ENCODE measurements around the gene BICRAL. TPM values are rescaled to one million over a fixed set of nuclear protein-coding genes. Genes with fewer than 3 reads are reported as not detected.
A peak's percentile ranks its signal among the peaks of the same experiment; 100 is the strongest.
"Not testable (repeated sequence)": the region's sequence is repeated elsewhere in the genome, so short reads cannot be mapped to it uniquely, and the experiment has no call there.

BICRAL gene
- total and polyA plus RNA-seq, 9 of the 15 experiments (the other 6 are each of a cell fraction or from before 2014, with no cell fraction given), result 1.2 to 11.9 (median 5.6) TPM

GRCh38 chr6:42797696-42798095, 15.8 kb downstream of the BICRAL start:
- H3K4me1 ChIP-seq (replicated peaks in 1 of 2; ENCODE audit: control insufficient read depth in 2 of 2, insufficient read depth in 2 of 2, low read length in 2 of 2); H3K27ac ChIP-seq (ENCODE audit: extremely low read depth, low read depth, low read length); intact Hi-C loops (cut with micrococcal nuclease); FAIRE-seq; H2AFZ ChIP-seq (ENCODE audit: low read depth, low read length); H3K9ac ChIP-seq (ENCODE audit: insufficient read depth in 1 of 2, low read depth in 2 of 2, low read length in 2 of 2); H4K20me1 ChIP-seq (replicated peaks; ENCODE audit: control insufficient read depth, insufficient read depth, low read length); H3K36me3 ChIP-seq (ENCODE audit: control insufficient read depth, insufficient read depth, low read length); H3K79me2 ChIP-seq (ENCODE audit: control insufficient read depth, insufficient read depth, low read length); ATAC-seq; H3K27me3 ChIP-seq (ENCODE audit: control insufficient read depth in 2 of 2, insufficient read depth in 2 of 2, low read length in 2 of 2); H3K9me3 ChIP-seq (replicated peaks; ENCODE audit: control insufficient read depth, insufficient read depth, low read depth, low read length); CTCF ChIA-PET (ENCODE audit: low intra/inter-chr PET ratio); H3K4me3 ChIP-seq; BruUV-seq (replicated peaks); H3K4me2 ChIP-seq (ENCODE audit: insufficient read depth, low read length); in situ Hi-C loops (cut with MboI); H3K9me1 ChIP-seq (ENCODE audit: control insufficient read depth, insufficient read depth, low read length); DNase-seq (ENCODE audit: extremely low read depth in 1 of 4, low spot score in 3 of 4): not testable (repeated sequence)
- POLR2A ChIA-PET, result interaction anchor here (1.2 to 2.1 kb wide), 5 partner anchors 8 to 16 kb away, joined by 3 to 7 read pairs (median 4); partner anchors contain the start of gene BICRAL
- 68% methylated on average over 3 of the region's 3 CpGs for WGBS (ENCODE audit: insufficient coverage, low coverage, missing lambda C conversion rate)
- TF ChIP-seq CEBPG (CRISPR knock-in tag; IDR thresholded peaks at IDR 0.05) (peak; percentile 72), CEBPG (tag; conservative IDR thresholded peaks at IDR 0.05 in 1 of 2, IDR thresholded peaks at IDR 0.05 in 1 of 2) (peak; percentile 44 to 82), CEBPB (tag; IDR thresholded peaks at IDR 0.05) (peak; percentile 49; the same call in 1 of the 2 replicates)
- TF ChIP-seq, protein P1, sequence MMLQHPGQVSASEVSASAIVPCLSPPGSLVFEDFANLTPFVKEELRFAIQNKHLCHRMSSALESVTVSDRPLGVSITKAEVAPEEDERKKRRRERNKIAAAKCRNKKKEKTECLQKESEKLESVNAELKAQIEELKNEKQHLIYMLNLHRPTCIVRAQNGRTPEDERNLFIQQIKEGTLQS (IDR thresholded peaks at IDR 0.05), result peak; percentile 83
- TF ChIP-seq, protein P1 (CRISPR knock-in tag; conservative IDR thresholded peaks at IDR 0.05), result not testable (repeated sequence)

Measured in K562 (cell line).